Measurements from ENCODE around the gene DOCK2.

The DOCK2 gene

GRCh38 chr5:169753795-169754194 lies 116.7 kb downstream of the DOCK2 start:
- no peak for DNase-seq
- intact Hi-C loops (cut with DNase I; ENCODE audit: low total_unique reads) = no loop called here
- no peak overlapping the region for H3K27ac ChIP-seq

GRCh38 chr5:169754737-169755136 lies 117.7 kb downstream of the DOCK2 start:
- Histone ChIP-seq H3K36me3 (no peaks in the 10 kb centered on the region), H3K9me3 (no peaks in the 10 kb centered on the region), H3K4me3 (no peak overlapping the region), H3K27ac (no peak overlapping the region), H3K27me3 (no peaks in the 10 kb centered on the region), H3K4me1 (no peaks in the 10 kb centered on the region)
- no peak for DNase-seq
- intact Hi-C loops (cut with DNase I; ENCODE audit: low total_unique reads) = no loop called here
- TF ChIP-seq CTCF (IDR thresholded peaks at IDR 0.05) = no peak

More at GRCh38 chr5:169753795-169754194, 116.7 kb downstream of the DOCK2 start:
- Histone ChIP-seq H3K4me1 (no peaks in the 10 kb centered on the region), H3K27me3 (no peaks in the 10 kb centered on the region), H3K9me3 (no peaks in the 10 kb centered on the region), H3K4me3 (no peak overlapping the region), H3K36me3 (no peaks in the 10 kb centered on the region)
- TF ChIP-seq CTCF (IDR thresholded peaks at IDR 0.05) = no peak

GRCh38 chr5:169756071-169756765 lies 119.1 kb downstream of the DOCK2 start:
- intact Hi-C loops (cut with DNase I; ENCODE audit: low total_unique reads) = no loop called here
- Histone ChIP-seq H3K27me3 (no peaks in the 10 kb centered on the region), H3K27ac (no peak overlapping the region), H3K36me3 (no peaks in the 10 kb centered on the region), H3K4me3 (no peak overlapping the region), H3K9me3 (no peaks in the 10 kb centered on the region), H3K4me1 (no peaks in the 10 kb centered on the region)
- no peak for DNase-seq
- no peak for TF ChIP-seq CTCF (IDR thresholded peaks at IDR 0.05)

GRCh38 chr5:169757016-169757415 lies 119.9 kb downstream of the DOCK2 start:
- Histone ChIP-seq H3K4me3 (no peak overlapping the region), H3K9me3 (no peaks in the 10 kb centered on the region), H3K4me1 (no peaks in the 10 kb centered on the region), H3K27ac (no peak overlapping the region), H3K36me3 (no peaks in the 10 kb centered on the region), H3K27me3 (no peaks in the 10 kb centered on the region)
- no peak for DNase-seq
- no peak for TF ChIP-seq CTCF (IDR thresholded peaks at IDR 0.05)
- intact Hi-C loops (cut with DNase I; ENCODE audit: low total_unique reads) = no loop called here

- Histone ChIP-seq H3K4me1 (no peaks in the 10 kb centered on the region), H3K27me3 (no peaks in the 10 kb centered on the region), H3K36me3 (no peaks in the 10 kb centered on the region), H3K27ac (no peak overlapping the region), H3K4me3 (no peak overlapping the region), H3K9me3 (no peaks in the 10 kb centered on the region)
- no peak for DNase-seq
- intact Hi-C loops (cut with DNase I; ENCODE audit: low total_unique reads) = no loop called here
- TF ChIP-seq CTCF (IDR thresholded peaks at IDR 0.05) = no peak
Observed at GRCh38 chr5:169758886-169759285, 121.8 kb downstream of the DOCK2 start.

GRCh38 chr5:169760229-169760628 lies 123.2 kb downstream of the DOCK2 start:
- Histone ChIP-seq H3K4me3 (no peak overlapping the region), H3K27me3 (no peaks in the 10 kb centered on the region), H3K9me3 (no peaks in the 10 kb centered on the region), H3K27ac (no peak overlapping the region), H3K4me1 (no peaks in the 10 kb centered on the region), H3K36me3 (no peaks in the 10 kb centered on the region)
- intact Hi-C loops (cut with DNase I; ENCODE audit: low total_unique reads) = no loop called here
- DNase-seq = no peak
- no peak for TF ChIP-seq CTCF (IDR thresholded peaks at IDR 0.05)

Measured in tibial artery (tissue), 4 donors.